K562 (cell line): ENCODE measurements around the gene CCDC117. TPM values are rescaled to one million over a fixed set of nuclear protein-coding genes. Genes with fewer than 3 reads are reported as not detected.

Source experiments
- CTBP1 ChIP-seq: fragments of 450-650 bp; IDR thresholded peaks from 2 replicates; pipeline ENCODE4 v1.6.1; 2016; ENCODE audit warnings: borderline replicate concordance
- GTF2E2 ChIP-seq: fragments of 200-800 bp; sonication (Bioruptor generic); IDR thresholded peaks from 2 replicates; pipeline ENCODE4 v1.6.1; 2016; ENCODE audit warnings: missing genetic modification characterization, missing compliant biosample characterization
- MCM3 ChIP-seq: fragments of 450-650 bp; IDR thresholded peaks from 2 replicates; pipeline ENCODE4 v1.6.1; 2016
- MEF2D ChIP-seq: conservative IDR thresholded peaks from 2 replicates; pipeline ENCODE4 v1.6.1; 2016; ENCODE audit warnings: low read depth, missing genetic modification characterization, missing compliant biosample characterization
- PHF20 ChIP-seq: fragments of 450-650 bp; IDR thresholded peaks from 2 replicates; pipeline ENCODE4 v1.6.1; 2018; ENCODE audit not compliant: partially characterized antibody
- POLR2AphosphoS2 ChIP-seq: IDR thresholded peaks from 2 replicates; pipeline ENCODE4 v1.6.1; 2012; ENCODE audit warnings: low read length, improper control_type of control experiment
- RBM14 ChIP-seq: fragments of 200-400 bp; formaldehyde crosslinking; IDR thresholded peaks from 2 replicates; pipeline ENCODE4 v1.6.1; 2018; ENCODE audit warnings: low read depth, mild to moderate bottlenecking, low read length, moderate library complexity, borderline replicate concordance; ENCODE audit not compliant: insufficient read depth
- SIRT6 ChIP-seq: IDR thresholded peaks from one replicate; pipeline ENCODE4 v1.6.1; 2012; ENCODE audit warnings: low read depth, mild to moderate bottlenecking, control low read depth, inconsistent platforms, low read length, moderate library complexity
- STAT5A ChIP-seq: IDR thresholded peaks from 2 replicates; pipeline ENCODE4 v1.6.1; 2012; ENCODE audit warnings: low read length, inconsistent platforms, borderline replicate concordance
- polyA plus RNA-seq, 8 experiments: library from polyadenylated mRNA; depleted of rRNA in 4 of 8; stranded (reverse) in 5 of 8; unstranded in 3 of 8; fragments of >200 nt; fragmentation: Nextera tagmentation in 2 of 8; fragmentation: Illumina TruSeq in 1 of 8; extraction: Ambion mirVana in 2 of 8; extraction: Trizol in 1 of 8; gene quantifications; 2 replicates each; pipeline versions ENCODE4 v1.2.1 to v1.2.3, GENCODE V29; 2011 to 2014; ENCODE audit warnings: inconsistent platforms in 1 of 8, missing spikeins in 1 of 8
- total RNA-seq, 7 experiments: library from RNA; depleted of rRNA in 6 of 7; stranded (reverse); fragments of >200 nt in 6 of 7; fragmentation: Illumina TruSeq in 2 of 7; extraction: Trizol in 2 of 7; gene quantifications; 2 replicates each; pipeline versions ENCODE4 v1.2.1 to v1.2.3, GENCODE V29; 2011 to 2021; ENCODE audit warnings: low replicate concordance in 1 of 7
- TF ChIP-seq, protein P1 (sequence below): fragments of 250-450 bp; sonication (Bioruptor Pico); IDR thresholded peaks from 2 replicates; pipeline ENCODE4 v1.4.0; 2020
- TF ChIP-seq, protein P2 (sequence below): conservative IDR thresholded peaks from 2 replicates; pipeline ENCODE4 v1.6.1; 2011; ENCODE audit warnings: low read depth, mild to moderate bottlenecking, low read length; ENCODE audit not compliant: control insufficient read depth
- TF ChIP-seq, protein P3 (sequence below): fragments of 450-650 bp; IDR thresholded peaks from 2 replicates; pipeline ENCODE4 v1.6.1; 2018; ENCODE audit warnings: mild to moderate bottlenecking, low read depth; ENCODE audit not compliant: partially characterized antibody
- TF ChIP-seq, protein P4 (sequence below), 2 experiments: fragments of 450-650 bp in 1 of 2; sonication (generic) in 1 of 2; formaldehyde crosslinking in 1 of 2; IDR thresholded peaks; 2 replicates each; pipeline versions ENCODE4 v1.7.1 to v1.9.0; 2016 to 2022; ENCODE audit warnings: inconsistent platforms in 1 of 2, mild to moderate bottlenecking in 1 of 2, missing genetic modification reagents in 1 of 2

CCDC117 gene
- total and polyA plus RNA-seq, 9 of the 15 experiments (the other 6 are each of a cell fraction or from before 2014, with no cell fraction given) = 5.7 to 23.3 (median 15.8) TPM

DNA sequence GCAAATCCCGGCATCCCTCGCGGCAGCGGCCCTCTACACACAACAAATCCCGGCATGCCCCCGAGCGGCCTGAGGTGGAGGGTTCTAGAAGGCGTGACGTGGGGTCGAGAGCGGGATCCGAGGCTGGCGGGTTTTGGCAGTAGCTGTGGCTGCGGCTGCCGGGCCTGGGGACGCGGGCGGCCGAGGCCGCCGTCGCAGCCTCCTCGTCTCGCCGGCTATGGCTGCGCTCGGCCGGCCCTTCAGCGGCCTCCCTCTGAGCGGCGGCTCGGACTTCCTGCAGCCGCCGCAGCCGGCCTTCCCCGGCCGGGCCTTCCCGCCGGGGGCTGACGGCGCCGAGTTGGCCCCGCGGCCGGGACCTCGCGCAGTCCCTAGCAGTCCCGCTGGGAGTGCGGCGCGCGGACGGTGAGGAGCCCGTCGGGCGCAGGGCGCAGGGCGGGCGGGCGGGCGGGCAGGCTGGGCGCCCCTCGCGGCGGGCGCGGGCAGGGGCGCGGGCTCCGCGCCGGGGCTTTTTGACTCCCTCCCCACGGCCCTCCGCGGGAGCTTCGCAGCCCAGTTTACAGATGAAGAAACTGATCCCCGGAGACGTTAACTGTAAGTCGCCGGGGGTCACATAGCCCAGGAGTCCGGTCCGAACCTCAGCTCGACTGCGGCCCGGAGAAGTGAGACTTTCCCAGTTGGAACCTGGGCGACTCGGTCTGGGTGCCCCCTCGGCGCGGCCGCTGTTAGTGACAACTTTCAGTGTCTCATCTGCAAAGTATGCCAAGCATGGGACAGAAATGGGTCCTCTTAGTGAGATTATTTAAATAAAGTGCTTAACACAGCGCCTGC, at the start of gene CCDC117 (continued):
- TF ChIP-seq, protein P1, sequence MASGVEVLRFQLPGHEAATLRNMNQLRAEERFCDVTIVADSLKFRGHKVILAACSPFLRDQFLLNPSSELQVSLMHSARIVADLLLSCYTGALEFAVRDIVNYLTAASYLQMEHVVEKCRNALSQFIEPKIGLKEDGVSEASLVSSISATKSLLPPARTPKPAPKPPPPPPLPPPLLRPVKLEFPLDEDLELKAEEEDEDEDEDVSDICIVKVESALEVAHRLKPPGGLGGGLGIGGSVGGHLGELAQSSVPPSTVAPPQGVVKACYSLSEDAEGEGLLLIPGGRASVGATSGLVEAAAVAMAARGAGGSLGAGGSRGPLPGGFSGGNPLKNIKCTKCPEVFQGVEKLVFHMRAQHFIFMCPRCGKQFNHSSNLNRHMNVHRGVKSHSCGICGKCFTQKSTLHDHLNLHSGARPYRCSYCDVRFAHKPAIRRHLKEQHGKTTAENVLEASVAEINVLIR (CRISPR knock-in tag) = peak; percentile 45; the same call in 1 of the 2 replicates
- TF ChIP-seq STAT5A (no peak), MEF2D (tag) (no peak), PHF20 (no peak), MCM3 (no peak), SIRT6 (no peak), RBM14 (no peak), CTBP1 (no peak), GTF2E2 (tag) (no peak), POLR2AphosphoS2 (no peak)
- TF ChIP-seq, protein P2, sequence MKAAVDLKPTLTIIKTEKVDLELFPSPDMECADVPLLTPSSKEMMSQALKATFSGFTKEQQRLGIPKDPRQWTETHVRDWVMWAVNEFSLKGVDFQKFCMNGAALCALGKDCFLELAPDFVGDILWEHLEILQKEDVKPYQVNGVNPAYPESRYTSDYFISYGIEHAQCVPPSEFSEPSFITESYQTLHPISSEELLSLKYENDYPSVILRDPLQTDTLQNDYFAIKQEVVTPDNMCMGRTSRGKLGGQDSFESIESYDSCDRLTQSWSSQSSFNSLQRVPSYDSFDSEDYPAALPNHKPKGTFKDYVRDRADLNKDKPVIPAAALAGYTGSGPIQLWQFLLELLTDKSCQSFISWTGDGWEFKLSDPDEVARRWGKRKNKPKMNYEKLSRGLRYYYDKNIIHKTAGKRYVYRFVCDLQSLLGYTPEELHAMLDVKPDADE = peak; percentile 48; the same call in 1 of the 2 replicates
- TF ChIP-seq, protein P3, sequence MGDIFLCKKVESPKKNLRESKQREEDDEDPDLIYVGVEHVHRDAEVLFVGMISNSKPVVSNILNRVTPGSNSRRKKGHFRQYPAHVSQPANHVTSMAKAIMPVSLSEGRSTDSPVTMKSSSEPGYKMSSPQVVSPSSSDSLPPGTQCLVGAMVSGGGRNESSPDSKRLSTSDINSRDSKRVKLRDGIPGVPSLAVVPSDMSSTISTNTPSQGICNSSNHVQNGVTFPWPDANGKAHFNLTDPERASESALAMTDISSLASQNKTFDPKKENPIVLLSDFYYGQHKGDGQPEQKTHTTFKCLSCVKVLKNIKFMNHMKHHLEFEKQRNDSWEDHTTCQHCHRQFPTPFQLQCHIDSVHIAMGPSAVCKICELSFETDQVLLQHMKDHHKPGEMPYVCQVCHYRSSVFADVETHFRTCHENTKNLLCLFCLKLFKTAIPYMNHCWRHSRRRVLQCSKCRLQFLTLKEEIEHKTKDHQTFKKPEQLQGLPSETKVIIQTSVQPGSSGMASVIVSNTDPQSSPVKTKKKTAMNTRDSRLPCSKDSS = no peak
- TF ChIP-seq, protein P4, sequence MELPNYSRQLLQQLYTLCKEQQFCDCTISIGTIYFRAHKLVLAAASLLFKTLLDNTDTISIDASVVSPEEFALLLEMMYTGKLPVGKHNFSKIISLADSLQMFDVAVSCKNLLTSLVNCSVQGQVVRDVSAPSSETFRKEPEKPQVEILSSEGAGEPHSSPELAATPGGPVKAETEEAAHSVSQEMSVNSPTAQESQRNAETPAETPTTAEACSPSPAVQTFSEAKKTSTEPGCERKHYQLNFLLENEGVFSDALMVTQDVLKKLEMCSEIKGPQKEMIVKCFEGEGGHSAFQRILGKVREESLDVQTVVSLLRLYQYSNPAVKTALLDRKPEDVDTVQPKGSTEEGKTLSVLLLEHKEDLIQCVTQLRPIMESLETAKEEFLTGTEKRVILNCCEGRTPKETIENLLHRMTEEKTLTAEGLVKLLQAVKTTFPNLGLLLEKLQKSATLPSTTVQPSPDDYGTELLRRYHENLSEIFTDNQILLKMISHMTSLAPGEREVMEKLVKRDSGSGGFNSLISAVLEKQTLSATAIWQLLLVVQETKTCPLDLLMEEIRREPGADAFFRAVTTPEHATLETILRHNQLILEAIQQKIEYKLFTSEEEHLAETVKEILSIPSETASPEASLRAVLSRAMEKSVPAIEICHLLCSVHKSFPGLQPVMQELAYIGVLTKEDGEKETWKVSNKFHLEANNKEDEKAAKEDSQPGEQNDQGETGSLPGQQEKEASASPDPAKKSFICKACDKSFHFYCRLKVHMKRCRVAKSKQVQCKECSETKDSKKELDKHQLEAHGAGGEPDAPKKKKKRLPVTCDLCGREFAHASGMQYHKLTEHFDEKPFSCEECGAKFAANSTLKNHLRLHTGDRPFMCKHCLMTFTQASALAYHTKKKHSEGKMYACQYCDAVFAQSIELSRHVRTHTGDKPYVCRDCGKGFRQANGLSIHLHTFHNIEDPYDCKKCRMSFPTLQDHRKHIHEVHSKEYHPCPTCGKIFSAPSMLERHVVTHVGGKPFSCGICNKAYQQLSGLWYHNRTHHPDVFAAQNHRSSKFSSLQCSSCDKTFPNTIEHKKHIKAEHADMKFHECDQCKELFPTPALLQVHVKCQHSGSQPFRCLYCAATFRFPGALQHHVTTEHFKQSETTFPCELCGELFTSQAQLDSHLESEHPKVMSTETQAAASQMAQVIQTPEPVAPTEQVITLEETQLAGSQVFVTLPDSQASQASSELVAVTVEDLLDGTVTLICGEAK (IDR thresholded peaks at IDR 0.05) = no peak
- TF ChIP-seq, protein P4 (CRISPR knock-in tag; IDR thresholded peaks at IDR 0.05) = no peak
